Cardiac muscle cell (in vitro differentiated cells and primary cell): ENCODE results near the gene NCAPD2. TPM values are rescaled to one million over a fixed set of nuclear protein-coding genes. Genes with fewer than 3 reads are reported as not detected.

Source experiments
- DNase-seq, 2 donors: peaks; one replicate each; pipeline versions ENCODE4 v3.0.0 to v3.0.0-alpha.2; 2010 to 2017; ENCODE audit warnings: low read depth in 1 of 2, low spot score in 1 of 2
- H3K27ac ChIP-seq: fragments of 200-600 bp; sonication (generic); 2 replicates; pipeline ENCODE4 v1.5.1; 2016
- H3K27me3 ChIP-seq: fragments of 200-600 bp; sonication (generic); 2 replicates; pipeline ENCODE4 v1.6.0; 2016; ENCODE audit warnings: control low read depth
- H3K36me3 ChIP-seq: fragments of 200-600 bp; sonication (generic); 2 replicates; pipeline ENCODE4 v1.5.1; 2016; ENCODE audit warnings: control low read depth
- H3K4me1 ChIP-seq: fragments of 200-600 bp; sonication (generic); 2 replicates; pipeline ENCODE4 v1.8.1; 2017; ENCODE audit warnings: low read depth, mild to moderate bottlenecking, mixed run types
- H3K4me3 ChIP-seq: fragments of 200-600 bp; sonication (generic); 2 replicates; pipeline ENCODE4 v1.5.1; 2016; ENCODE audit warnings: mild to moderate bottlenecking
- H3K9me3 ChIP-seq: fragments of 200-600 bp; sonication (generic); 2 replicates; pipeline ENCODE4 v1.5.1; 2017; ENCODE audit warnings: low read depth, mild to moderate bottlenecking, control low read depth
- CTCF ChIP-seq: IDR thresholded peaks from 2 replicates; pipeline ENCODE4 v1.5.1; 2012; ENCODE audit warnings: low read depth, mild to moderate bottlenecking, low read length
- polyA plus RNA-seq: library from polyadenylated mRNA; unstranded; fragments of >200 nt; fragmentation: Nextera tagmentation; extraction: Ambion mirVana; gene quantifications from 2 replicates; pipeline ENCODE4 v1.2.1, GENCODE V29; 2016
- total RNA-seq: library from RNA; depleted of rRNA; stranded (reverse); fragments of >200 nt; gene quantifications from 2 replicates; pipeline ENCODE4 v1.2.3, GENCODE V29; 2016

Gene NCAPD2
- total and polyA plus RNA-seq, 2 experiments from 2014 or later: 20.2 to 134 TPM

DNA sequence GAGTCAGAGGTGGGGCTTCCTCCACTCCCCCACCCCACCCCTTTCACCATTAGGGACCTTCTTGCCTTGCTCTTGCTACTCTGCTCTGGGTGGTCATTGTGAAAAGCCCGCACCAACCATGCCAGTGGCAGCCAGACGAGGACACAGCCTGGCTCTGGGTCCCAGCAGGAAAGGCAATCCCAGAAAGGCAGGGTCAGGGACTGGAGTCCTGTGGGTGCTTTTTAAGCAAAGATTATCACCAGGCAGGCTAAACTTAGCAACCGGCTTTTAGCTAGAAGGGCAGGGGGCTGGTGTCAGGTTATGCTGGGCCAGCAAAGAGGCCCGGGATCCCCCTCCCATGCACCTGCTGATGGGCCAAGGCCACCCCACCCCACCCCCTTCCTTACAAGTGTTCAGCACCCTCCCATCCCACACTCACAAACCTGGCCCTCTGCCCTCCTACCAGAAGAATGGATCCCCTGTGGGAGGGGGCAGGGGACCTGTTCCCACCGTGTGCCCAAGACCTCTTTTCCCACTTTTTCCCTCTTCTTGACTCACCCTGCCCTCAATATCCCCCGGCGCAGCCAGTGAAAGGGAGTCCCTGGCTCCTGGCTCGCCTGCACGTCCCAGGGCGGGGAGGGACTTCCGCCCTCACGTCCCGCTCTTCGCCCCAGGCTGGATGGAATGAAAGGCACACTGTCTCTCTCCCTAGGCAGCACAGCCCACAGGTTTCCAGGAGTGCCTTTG lies 39.2 kb downstream of the NCAPD2 start:
- peaks cover 51% of the 10 kb centered on the region for H3K36me3 ChIP-seq
- H3K4me1 ChIP-seq: peaks cover 24% of the 10 kb centered on the region
- DNase-seq: peak; percentile 66 to 80
- H3K27me3 ChIP-seq: no peaks in the 10 kb centered on the region
- peak overlapping the region; percentile 84 for H3K27ac ChIP-seq
- no peaks in the 10 kb centered on the region for H3K9me3 ChIP-seq
- peak overlapping the region; percentile 91 for H3K4me3 ChIP-seq
- TF ChIP-seq CTCF: no peak

- Histone ChIP-seq H3K4me1 (peaks cover 24% of the 10 kb centered on the region), H3K4me3 (peak overlapping the region; percentile 91), H3K36me3 (peaks cover 50% of the 10 kb centered on the region), H3K27ac (peak overlapping the region; percentile 84), H3K27me3 (no peaks in the 10 kb centered on the region), H3K9me3 (no peaks in the 10 kb centered on the region)
- no peak for DNase-seq
- no peak for TF ChIP-seq CTCF
Observed at GRCh38 chr12:6533653-6533922, 39.7 kb downstream of the NCAPD2 start.

GRCh38 chr12:6533923-6534694 lies 40.2 kb downstream of the NCAPD2 start, which contains the start of gene GAPDH:
Gene GAPDH (plus strand): TSS chr12:6534517. CDS start chr12:6534833, 316 bp downstream.
- peaks cover 24% of the 10 kb centered on the region for H3K4me1 ChIP-seq
- H3K36me3 ChIP-seq: peaks cover 47% of the 10 kb centered on the region
- TF ChIP-seq CTCF: no peak
- peak within 1 kb of the TSS; percentile 91 for H3K4me3 ChIP-seq
- peak; percentile 97 to 98 for DNase-seq
- H3K27ac ChIP-seq: peak within 1 kb of the TSS; percentile 84
- H3K9me3 ChIP-seq: no peaks in the 10 kb centered on the region
- no peaks in the 10 kb centered on the region for H3K27me3 ChIP-seq

GRCh38 chr12:6534695-6534944 lies 40.7 kb downstream of the NCAPD2 start:
- peak overlapping the region; percentile 91 for H3K4me3 ChIP-seq
- peaks cover 42% of the 10 kb centered on the region for H3K36me3 ChIP-seq
- no peak for TF ChIP-seq CTCF
- H3K27ac ChIP-seq: peak overlapping the region; percentile 84
- no peaks in the 10 kb centered on the region for H3K9me3 ChIP-seq
- peaks cover 24% of the 10 kb centered on the region for H3K4me1 ChIP-seq
- H3K27me3 ChIP-seq: no peaks in the 10 kb centered on the region
- DNase-seq: no peak

DNA sequence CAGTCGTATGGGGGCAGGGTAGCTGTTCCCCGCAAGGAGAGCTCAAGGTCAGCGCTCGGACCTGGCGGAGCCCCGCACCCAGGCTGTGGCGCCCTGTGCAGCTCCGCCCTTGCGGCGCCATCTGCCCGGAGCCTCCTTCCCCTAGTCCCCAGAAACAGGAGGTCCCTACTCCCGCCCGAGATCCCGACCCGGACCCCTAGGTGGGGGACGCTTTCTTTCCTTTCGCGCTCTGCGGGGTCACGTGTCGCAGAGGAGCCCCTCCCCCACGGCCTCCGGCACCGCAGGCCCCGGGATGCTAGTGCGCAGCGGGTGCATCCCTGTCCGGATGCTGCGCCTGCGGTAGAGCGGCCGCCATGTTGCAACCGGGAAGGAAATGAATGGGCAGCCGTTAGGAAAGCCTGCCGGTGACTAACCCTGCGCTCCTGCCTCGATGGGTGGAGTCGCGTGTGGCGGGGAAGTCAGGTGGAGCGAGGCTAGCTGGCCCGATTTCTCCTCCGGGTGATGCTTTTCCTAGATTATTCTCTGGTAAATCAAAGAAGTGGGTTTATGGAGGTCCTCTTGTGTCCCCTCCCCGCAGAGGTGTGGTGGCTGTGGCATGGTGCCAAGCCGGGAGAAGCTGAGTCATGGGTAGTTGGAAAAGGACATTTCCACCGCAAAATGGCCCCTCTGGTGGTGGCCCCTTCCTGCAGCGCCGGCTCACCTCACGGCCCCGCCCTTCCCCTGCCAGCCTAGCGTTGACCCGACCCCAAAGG lies 41.2 kb downstream of the NCAPD2 start:
- Histone ChIP-seq H3K36me3 (peaks cover 37% of the 10 kb centered on the region), H3K4me1 (peaks cover 26% of the 10 kb centered on the region), H3K27me3 (no peaks in the 10 kb centered on the region), H3K9me3 (no peaks in the 10 kb centered on the region), H3K4me3 (peak overlapping the region; percentile 91), H3K27ac (peak overlapping the region; percentile 84)
- no peak for TF ChIP-seq CTCF
- DNase-seq: peak; percentile 62 to 84
